Rectal smooth muscle tissue (tissue), 1 donor: ENCODE measurements around the gene XRN2.
"Not testable (repeated sequence)": the region's sequence is repeated elsewhere in the genome, so short reads cannot be mapped to it uniquely, and the experiment has no call there.

Source experiments
- H3K27ac ChIP-seq: one replicate; pipeline ENCODE4 v1.7.0; 2013; ENCODE audit warnings: low read depth, low read length, inconsistent platforms
- H3K27me3 ChIP-seq: one replicate; pipeline ENCODE4 v1.7.0; 2013; ENCODE audit warnings: low read length; ENCODE audit not compliant: control insufficient read depth, insufficient read depth
- H3K36me3 ChIP-seq: one replicate; pipeline ENCODE4 v1.7.0; 2013; ENCODE audit warnings: low read length; ENCODE audit not compliant: control insufficient read depth, insufficient read depth
- H3K4me1 ChIP-seq: one replicate; pipeline ENCODE4 v1.7.0; 2013; ENCODE audit warnings: low read length; ENCODE audit not compliant: control insufficient read depth, insufficient read depth
- H3K4me3 ChIP-seq: one replicate; pipeline ENCODE4 v1.7.0; 2013; ENCODE audit warnings: low read length
- H3K9ac ChIP-seq: one replicate; pipeline ENCODE4 v1.7.0; 2013; ENCODE audit warnings: low read length

Gene XRN2

GRCh38 chr20:21364413-21364812 lies 61.3 kb downstream of the XRN2 start:
- peaks cover 6% of the 10 kb centered on the region for H3K36me3 ChIP-seq

GRCh38 chr20:21365771-21366170 lies 62.6 kb downstream of the XRN2 start:
- no peak overlapping the region for H3K9ac ChIP-seq
- no peaks in the 10 kb centered on the region for H3K27me3 ChIP-seq
- peaks cover 6% of the 10 kb centered on the region for H3K36me3 ChIP-seq
- H3K4me3 ChIP-seq = no peak overlapping the region
- no peak overlapping the region for H3K27ac ChIP-seq
- H3K4me1 ChIP-seq = peaks cover 3% of the 10 kb centered on the region

More at GRCh38 chr20:21364413-21364812, 61.3 kb downstream of the XRN2 start:
- Histone ChIP-seq H3K9ac (no peak overlapping the region), H3K27ac (no peak overlapping the region), H3K4me3 (no peak overlapping the region), H3K27me3 (no peaks in the 10 kb centered on the region), H3K4me1 (peaks cover 3% of the 10 kb centered on the region)

- not testable (repeated sequence) for H3K27me3 ChIP-seq, H3K4me3 ChIP-seq, H3K4me1 ChIP-seq, H3K9ac ChIP-seq, H3K36me3 ChIP-seq, H3K27ac ChIP-seq
Observed at GRCh38 chr20:21366273-21366672, 63.1 kb downstream of the XRN2 start.

DNA sequence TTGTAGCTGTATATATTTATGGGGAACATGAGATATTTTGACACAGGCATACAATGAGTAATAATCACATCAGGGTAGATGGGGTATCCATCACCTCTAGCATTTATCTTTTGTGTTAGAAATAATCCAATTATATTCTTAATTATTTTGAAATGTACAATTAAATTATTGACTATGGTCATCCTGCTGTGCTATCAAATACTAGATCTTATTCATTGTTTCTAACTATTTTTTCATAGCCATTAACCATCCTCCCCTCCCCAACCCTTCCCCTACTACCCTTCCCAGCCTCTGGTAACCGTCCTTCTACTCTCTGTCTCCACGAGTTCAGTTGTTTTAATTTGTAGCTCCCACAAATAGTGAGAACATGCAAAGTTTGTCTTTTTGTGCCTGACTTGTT lies 65.7 kb downstream of the XRN2 start:
- H3K27me3 ChIP-seq = no peaks in the 10 kb centered on the region
- H3K36me3 ChIP-seq = peaks cover 6% of the 10 kb centered on the region
- H3K27ac ChIP-seq = no peak overlapping the region
- no peaks in the 10 kb centered on the region for H3K4me1 ChIP-seq
- no peak overlapping the region for H3K4me3 ChIP-seq
- H3K9ac ChIP-seq = no peak overlapping the region

GRCh38 chr20:21371193-21371592 lies 68.1 kb downstream of the XRN2 start:
- H3K27me3 ChIP-seq = no peaks in the 10 kb centered on the region
- no peak overlapping the region for H3K9ac ChIP-seq
- H3K36me3 ChIP-seq = peaks cover 6% of the 10 kb centered on the region

DNA sequence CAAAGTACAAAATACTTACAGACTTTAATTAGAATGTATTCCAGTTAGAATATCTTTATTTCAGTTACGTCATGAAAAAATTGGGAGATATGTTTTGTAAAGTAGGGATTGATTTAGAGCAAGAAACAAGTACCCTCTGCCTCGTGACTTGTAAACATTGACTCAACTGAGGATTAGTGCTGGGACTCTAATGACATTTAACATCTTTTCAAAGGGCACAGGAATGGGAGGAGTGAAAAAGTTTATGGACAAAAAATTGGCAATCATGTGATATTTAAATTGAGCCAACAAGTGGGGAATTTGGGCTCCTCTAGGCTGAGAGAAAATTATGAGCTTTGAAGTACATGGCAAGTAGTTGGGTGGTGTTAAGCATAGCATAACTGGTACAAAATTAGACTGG lies 68.9 kb downstream of the XRN2 start:
- no peaks in the 10 kb centered on the region for H3K4me1 ChIP-seq
- H3K27ac ChIP-seq = no peak overlapping the region
- H3K9ac ChIP-seq = no peak overlapping the region
- H3K36me3 ChIP-seq = peaks cover 6% of the 10 kb centered on the region
- no peak overlapping the region for H3K4me3 ChIP-seq
- no peaks in the 10 kb centered on the region for H3K27me3 ChIP-seq

More at GRCh38 chr20:21371193-21371592, 68.1 kb downstream of the XRN2 start:
- Histone ChIP-seq H3K4me3 (no peak overlapping the region), H3K27ac (no peak overlapping the region), H3K4me1 (no peaks in the 10 kb centered on the region)

GRCh38 chr20:21373436-21373835 lies 70.3 kb downstream of the XRN2 start:
- H3K4me1 ChIP-seq = no peaks in the 10 kb centered on the region
- H3K9ac ChIP-seq = no peak overlapping the region
- H3K4me3 ChIP-seq = no peak overlapping the region

GRCh38 chr20:21376626-21377025 lies 73.5 kb downstream of the XRN2 start:
- no peak overlapping the region for H3K27ac ChIP-seq
- H3K4me1 ChIP-seq = no peaks in the 10 kb centered on the region
- no peaks in the 10 kb centered on the region for H3K27me3 ChIP-seq
- H3K9ac ChIP-seq = no peak overlapping the region
- H3K36me3 ChIP-seq = peaks cover 6% of the 10 kb centered on the region
- H3K4me3 ChIP-seq = no peak overlapping the region

More at GRCh38 chr20:21373436-21373835, 70.3 kb downstream of the XRN2 start:
- no peak overlapping the region for H3K27ac ChIP-seq
- peaks cover 5% of the 10 kb centered on the region for H3K36me3 ChIP-seq
- H3K27me3 ChIP-seq = no peaks in the 10 kb centered on the region

GRCh38 chr20:21377701-21378100 lies 74.6 kb downstream of the XRN2 start:
- Histone ChIP-seq H3K9ac (no peak overlapping the region), H3K4me1 (no peaks in the 10 kb centered on the region), H3K36me3 (peaks cover 12% of the 10 kb centered on the region), H3K27me3 (no peaks in the 10 kb centered on the region), H3K27ac (no peak overlapping the region), H3K4me3 (no peak overlapping the region)

GRCh38 chr20:21378259-21378658 lies 75.1 kb downstream of the XRN2 start:
- H3K27me3 ChIP-seq = no peaks in the 10 kb centered on the region
- H3K9ac ChIP-seq = no peak overlapping the region
- H3K27ac ChIP-seq = no peak overlapping the region
- no peak overlapping the region for H3K4me3 ChIP-seq
- no peaks in the 10 kb centered on the region for H3K4me1 ChIP-seq
- H3K36me3 ChIP-seq = peaks cover 12% of the 10 kb centered on the region

DNA sequence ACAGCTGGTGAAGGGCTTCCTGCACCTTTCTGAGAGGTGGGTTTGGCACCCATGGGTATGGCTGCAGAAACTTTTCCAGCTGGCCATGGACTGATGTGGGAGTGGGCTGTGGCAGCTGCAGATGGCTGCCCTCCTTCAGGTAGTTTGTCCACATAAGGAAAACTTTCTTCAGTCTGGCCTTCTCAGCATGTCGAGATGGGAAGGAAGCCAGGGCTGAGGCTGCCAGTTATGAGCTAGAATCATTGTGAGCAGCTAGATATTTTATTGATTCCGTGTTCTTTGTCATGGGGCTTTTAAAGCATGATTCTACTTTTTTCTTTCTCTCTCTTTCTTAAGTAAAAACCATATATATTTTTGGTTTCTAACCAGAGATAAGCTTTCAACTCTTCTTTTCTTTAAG lies 77.6 kb downstream of the XRN2 start:
- Histone ChIP-seq H3K27me3 (no peaks in the 10 kb centered on the region), H3K36me3 (peaks cover 12% of the 10 kb centered on the region), H3K27ac (no peak overlapping the region), H3K9ac (no peak overlapping the region), H3K4me3 (no peak overlapping the region), H3K4me1 (no peaks in the 10 kb centered on the region)

DNA sequence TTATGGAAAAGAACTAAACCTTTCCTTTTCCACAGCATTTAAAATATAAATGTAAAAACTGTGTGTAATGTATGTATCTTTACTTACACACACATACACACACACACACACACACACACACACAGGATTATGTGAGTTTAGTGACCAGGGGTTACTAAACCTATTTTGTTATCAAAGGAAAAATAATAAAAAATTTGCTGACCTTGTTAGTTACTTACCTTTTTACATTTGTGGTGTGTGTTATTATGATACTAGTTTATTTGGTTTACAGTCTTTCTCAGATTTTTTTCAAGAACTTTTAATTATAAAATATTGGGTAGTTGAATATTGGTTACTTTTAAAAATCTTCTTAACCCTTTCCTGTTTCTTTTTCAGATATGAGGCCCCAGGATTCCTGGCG lies 78.5 kb downstream of the XRN2 start:
- no peak overlapping the region for H3K27ac ChIP-seq
- no peak overlapping the region for H3K9ac ChIP-seq
- H3K36me3 ChIP-seq = peaks cover 12% of the 10 kb centered on the region
- no peaks in the 10 kb centered on the region for H3K27me3 ChIP-seq
- no peaks in the 10 kb centered on the region for H3K4me1 ChIP-seq
- no peak overlapping the region for H3K4me3 ChIP-seq

DNA sequence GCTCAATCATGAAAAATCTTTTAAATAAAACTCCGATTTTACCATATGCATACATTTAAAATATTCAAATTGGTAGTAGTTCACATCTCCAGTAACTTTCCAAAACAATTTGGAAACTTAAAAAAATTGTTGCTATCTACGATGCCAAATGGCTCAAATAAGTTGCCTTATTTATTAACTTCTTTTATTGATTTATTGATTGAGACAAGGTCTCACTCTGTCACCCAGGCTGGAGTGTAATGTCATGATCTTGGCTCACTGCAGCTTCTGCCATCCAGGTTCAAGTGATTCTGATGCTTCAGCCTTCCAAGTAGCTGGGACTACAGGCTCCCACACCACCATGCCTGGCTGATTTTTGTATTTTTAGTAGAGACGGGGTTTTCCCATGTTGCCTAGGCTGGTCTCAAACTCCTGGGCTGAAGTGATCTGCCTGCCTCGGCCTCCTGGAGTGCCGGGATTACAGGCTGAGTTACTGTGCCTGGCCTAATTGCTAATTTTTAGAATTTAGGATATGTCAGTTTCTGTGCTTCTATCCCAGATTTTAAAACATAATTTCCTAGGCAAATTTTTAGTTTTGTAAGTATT lies 81.3 kb downstream of the XRN2 start:
- H3K27me3 ChIP-seq = no peaks in the 10 kb centered on the region
- no peaks in the 10 kb centered on the region for H3K4me1 ChIP-seq
- no peak overlapping the region for H3K9ac ChIP-seq
- peaks cover 12% of the 10 kb centered on the region for H3K36me3 ChIP-seq
- no peak overlapping the region for H3K4me3 ChIP-seq
- H3K27ac ChIP-seq = no peak overlapping the region
